Astrocyte (in vitro differentiated cells and primary cell): Measurements from ENCODE around the gene PCDHA1. TPM values are rescaled to one million over a fixed set of nuclear protein-coding genes. Genes with fewer than 3 reads are reported as not detected.

Experiments used
- DNase-seq: peaks from one replicate; pipeline ENCODE4 v3.0.0-alpha.2; 2010; ENCODE audit warnings: low read depth
- FAIRE-seq: peaks from 2 replicates; lab custom pipeline; 2011; peaks lifted over from hg19 to GRCh38; lab: Jason Lieb, UNC
- H2AFZ ChIP-seq: 2 replicates; pipeline ENCODE4 v1.6.0; 2012; ENCODE audit warnings: low read depth, low read length, inconsistent platforms
- H3K27ac ChIP-seq: 2 replicates; pipeline ENCODE4 v1.5.1; 2011; ENCODE audit warnings: low read depth, low read length, inconsistent platforms
- H3K27me3 ChIP-seq: 2 replicates; pipeline ENCODE4 v1.6.0; 2011; ENCODE audit warnings: low read length, inconsistent platforms; ENCODE audit not compliant: insufficient read depth
- H3K36me3 ChIP-seq: 2 replicates; pipeline ENCODE4 v1.5.1; 2011; ENCODE audit warnings: low read length, inconsistent platforms; ENCODE audit not compliant: insufficient read depth
- H3K4me1 ChIP-seq: 2 replicates; pipeline ENCODE4 v1.5.1; 2011; ENCODE audit warnings: low read length, inconsistent platforms; ENCODE audit not compliant: insufficient read depth
- H3K4me2 ChIP-seq: 2 replicates; pipeline ENCODE4 v1.6.0; 2012; ENCODE audit warnings: low read length, inconsistent platforms
- H3K4me3 ChIP-seq: 2 replicates; pipeline ENCODE4 v1.5.1; 2011; ENCODE audit warnings: low read depth, mild to moderate bottlenecking, low read length, inconsistent platforms; ENCODE audit not compliant: insufficient read depth
- H3K79me2 ChIP-seq: 2 replicates; pipeline ENCODE4 v1.6.0; 2012; ENCODE audit warnings: mild to moderate bottlenecking, low read length, inconsistent platforms; ENCODE audit not compliant: insufficient read depth
- H3K9ac ChIP-seq: 2 replicates; pipeline ENCODE4 v1.6.0; 2012; ENCODE audit warnings: mild to moderate bottlenecking, low read length, inconsistent platforms
- H3K9me3 ChIP-seq: 2 replicates; pipeline ENCODE4 v1.5.1; 2012; ENCODE audit warnings: low read depth, mild to moderate bottlenecking, low read length, inconsistent platforms; ENCODE audit not compliant: insufficient read depth
- H4K20me1 ChIP-seq: 2 replicates; pipeline ENCODE4 v1.6.0; 2012; ENCODE audit warnings: low read length, inconsistent platforms; ENCODE audit not compliant: insufficient read depth
- H3K27ac Mint-ChIP-seq: one replicate; pipeline ENCODE4 v1.8.0; 2021; ENCODE audit warnings: mild to moderate bottlenecking, mixed read lengths; ENCODE audit not compliant: unreplicated experiment
- H3K27me3 Mint-ChIP-seq: one replicate; pipeline ENCODE4 v1.8.0; 2021; ENCODE audit warnings: low read depth, mixed read lengths; ENCODE audit not compliant: unreplicated experiment
- H3K36me3 Mint-ChIP-seq: one replicate; pipeline ENCODE4 v1.8.0; 2021; ENCODE audit warnings: low read depth, mixed read lengths; ENCODE audit not compliant: unreplicated experiment
- H3K4me1 Mint-ChIP-seq: one replicate; pipeline ENCODE4 v1.8.0; 2021; ENCODE audit warnings: low read depth, mixed read lengths; ENCODE audit not compliant: unreplicated experiment
- H3K4me3 Mint-ChIP-seq: one replicate; pipeline ENCODE4 v1.8.0; 2021; ENCODE audit warnings: mild to moderate bottlenecking, moderate library complexity, mixed read lengths; ENCODE audit not compliant: unreplicated experiment
- H3K9me3 Mint-ChIP-seq: one replicate; pipeline ENCODE4 v1.8.0; 2021; ENCODE audit warnings: mild to moderate bottlenecking, mixed read lengths; ENCODE audit not compliant: unreplicated experiment
- CTCF ChIP-seq: IDR thresholded peaks from 2 replicates; pipeline ENCODE4 v1.5.1; 2011; ENCODE audit warnings: low read depth, mild to moderate bottlenecking, inconsistent platforms, low read length, moderate library complexity; ENCODE audit not compliant: insufficient read depth
- EZH2 ChIP-seq: IDR thresholded peaks from 2 replicates; pipeline ENCODE4 v1.6.1; 2012; ENCODE audit warnings: mild to moderate bottlenecking, low read length, inconsistent platforms; ENCODE audit not compliant: insufficient read depth
- total RNA-seq: library from RNA; stranded (reverse); gene quantifications from 2 replicates; pipeline ENCODE4 v1.2.1, GENCODE V29; 2021

Gene PCDHA1
- total RNA-seq, 1 donor from 2014 or later, result not detected

- H3K4me3 Mint-ChIP-seq, result no peak overlapping the region
- H3K27ac Mint-ChIP-seq, result no peak overlapping the region
- DNase-seq (no peak), FAIRE-seq (no peak)
- H3K4me1 Mint-ChIP-seq, result peaks cover 9% of the 10 kb centered on the region
- no peaks in the 10 kb centered on the region for H3K9me3 Mint-ChIP-seq
- no peak overlapping the region for H3K27ac ChIP-seq
- H3K9ac ChIP-seq, result no peak overlapping the region
- H4K20me1 ChIP-seq, result no peaks in the 10 kb centered on the region
- no peak overlapping the region for H2AFZ ChIP-seq
- TF ChIP-seq EZH2 (no peak), CTCF (no peak)
- H3K4me3 ChIP-seq, result no peak overlapping the region
- no peak overlapping the region for H3K4me2 ChIP-seq
- H3K27me3 Mint-ChIP-seq, result no peaks in the 10 kb centered on the region
- no peaks in the 10 kb centered on the region for H3K79me2 ChIP-seq
- H3K36me3 ChIP-seq, result no peaks in the 10 kb centered on the region
- H3K27me3 ChIP-seq, result no peaks in the 10 kb centered on the region
- no peaks in the 10 kb centered on the region for H3K4me1 ChIP-seq
- no peaks in the 10 kb centered on the region for H3K9me3 ChIP-seq
- H3K36me3 Mint-ChIP-seq, result no peaks in the 10 kb centered on the region
These were observed 191.1 kb downstream of the PCDHA1 start for GRCh38 chr5:140977003-140977402.

GRCh38 chr5:140978260-140978659 lies 192.3 kb downstream of the PCDHA1 start:
- H2AFZ ChIP-seq, result no peak overlapping the region
- Mint-ChIP-seq H3K27ac (no peak overlapping the region), H3K36me3 (no peaks in the 10 kb centered on the region), H3K9me3 (no peaks in the 10 kb centered on the region), H3K4me3 (no peak overlapping the region), H3K4me1 (peaks cover 9% of the 10 kb centered on the region), H3K27me3 (no peaks in the 10 kb centered on the region)
- no peak overlapping the region for H3K4me3 ChIP-seq
- no peaks in the 10 kb centered on the region for H3K79me2 ChIP-seq
- no peaks in the 10 kb centered on the region for H3K9me3 ChIP-seq
- no peaks in the 10 kb centered on the region for H3K36me3 ChIP-seq
- no peak overlapping the region for H3K27ac ChIP-seq
- DNase-seq, result no peak
- H3K4me1 ChIP-seq, result no peaks in the 10 kb centered on the region
- no peak for TF ChIP-seq EZH2
- no peak for TF ChIP-seq CTCF
- H4K20me1 ChIP-seq, result no peaks in the 10 kb centered on the region
- no peak overlapping the region for H3K4me2 ChIP-seq
- no peaks in the 10 kb centered on the region for H3K27me3 ChIP-seq
- H3K9ac ChIP-seq, result no peak overlapping the region
- no peak for FAIRE-seq

- no peak overlapping the region for H3K4me3 ChIP-seq
- TF ChIP-seq CTCF (no peak), EZH2 (no peak)
- peaks cover 9% of the 10 kb centered on the region for H3K4me1 Mint-ChIP-seq
- no peak overlapping the region for H3K27ac ChIP-seq
- no peak overlapping the region for H3K4me3 Mint-ChIP-seq
- no peaks in the 10 kb centered on the region for H3K9me3 Mint-ChIP-seq
- no peaks in the 10 kb centered on the region for H3K36me3 Mint-ChIP-seq
- H3K27me3 Mint-ChIP-seq, result no peaks in the 10 kb centered on the region
- H3K27ac Mint-ChIP-seq, result no peak overlapping the region
- no peak overlapping the region for H2AFZ ChIP-seq
- H3K79me2 ChIP-seq, result no peaks in the 10 kb centered on the region
- no peaks in the 10 kb centered on the region for H3K9me3 ChIP-seq
- H3K9ac ChIP-seq, result no peak overlapping the region
- no peak overlapping the region for H3K4me2 ChIP-seq
- no peaks in the 10 kb centered on the region for H3K36me3 ChIP-seq
- H4K20me1 ChIP-seq, result no peaks in the 10 kb centered on the region
- DNase-seq (no peak), FAIRE-seq (no peak)
- H3K27me3 ChIP-seq, result no peaks in the 10 kb centered on the region
- H3K4me1 ChIP-seq, result no peaks in the 10 kb centered on the region
These were observed 193.0 kb downstream of the PCDHA1 start for GRCh38 chr5:140978983-140979382.
